Activated CD4-positive, alpha-beta T cell treated with anti-CD3 and anti-CD28 coated beads for 48 hours (primary cell): ENCODE measurements around the gene ABCF2.

Experiments used
- DNase-seq: peaks from one replicate; pipeline ENCODE4 v3.0.0-alpha.2; 2020

Gene ABCF2

DNA sequence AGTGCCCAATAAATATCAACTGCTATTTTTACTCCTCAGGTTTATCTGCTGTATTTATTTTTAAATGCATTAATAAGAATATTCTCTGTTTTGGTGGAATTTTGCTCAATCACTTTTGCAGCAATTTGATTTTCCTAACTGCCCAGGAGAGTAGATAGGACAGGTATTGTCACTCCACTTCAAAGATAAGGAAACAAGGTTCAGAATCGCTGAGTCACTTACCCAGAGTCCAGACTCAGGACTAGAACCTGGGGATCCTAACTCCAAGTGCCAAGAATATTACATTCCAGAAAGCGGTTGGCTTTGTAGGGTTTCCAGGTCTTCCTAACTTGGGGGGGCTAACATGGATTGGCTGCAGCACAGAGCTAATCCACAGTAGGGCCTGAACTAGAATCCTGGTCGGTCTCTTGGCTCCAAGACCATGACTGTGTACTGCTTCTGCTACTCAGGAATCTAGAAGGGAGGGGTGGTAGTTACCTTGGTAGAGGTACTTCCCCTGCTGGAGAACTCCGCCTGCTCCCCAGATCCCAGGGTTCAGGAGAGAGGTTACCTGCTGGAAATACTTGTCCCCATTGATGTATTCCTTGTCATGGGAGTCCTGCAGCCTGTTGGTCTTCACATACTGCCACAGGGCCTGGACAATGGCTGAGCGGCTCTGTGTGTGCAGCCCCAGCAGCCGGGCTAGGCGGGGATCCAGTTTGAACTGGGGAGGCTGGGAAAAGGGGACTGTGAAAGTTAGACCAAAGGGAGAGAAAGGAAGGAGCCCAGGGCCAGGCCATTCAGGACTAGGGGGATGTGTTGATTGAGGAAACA lies 14.1 kb upstream of the ABCF2 start:
- no peak for DNase-seq

DNA sequence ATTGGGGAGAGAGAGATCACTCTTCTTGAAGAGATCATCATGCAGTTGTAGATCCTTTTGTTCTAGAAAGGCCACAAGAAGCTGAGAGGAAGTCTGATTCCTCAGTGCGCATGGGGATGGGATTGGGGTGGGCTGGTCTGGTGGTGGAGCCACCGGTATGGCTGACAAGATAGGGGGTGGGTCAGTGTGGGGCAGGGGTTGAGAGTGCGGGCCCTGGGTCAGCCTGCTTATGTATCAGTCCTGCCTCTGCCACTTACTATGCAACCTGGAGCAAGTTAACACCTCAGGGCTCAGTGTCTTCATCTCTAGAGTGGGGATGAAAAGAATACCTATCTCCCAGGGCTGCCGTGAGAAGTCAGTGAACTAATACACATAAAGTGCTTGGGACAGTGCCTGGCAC lies 13.5 kb upstream of the ABCF2 start:
- DNase-seq: no peak

DNA sequence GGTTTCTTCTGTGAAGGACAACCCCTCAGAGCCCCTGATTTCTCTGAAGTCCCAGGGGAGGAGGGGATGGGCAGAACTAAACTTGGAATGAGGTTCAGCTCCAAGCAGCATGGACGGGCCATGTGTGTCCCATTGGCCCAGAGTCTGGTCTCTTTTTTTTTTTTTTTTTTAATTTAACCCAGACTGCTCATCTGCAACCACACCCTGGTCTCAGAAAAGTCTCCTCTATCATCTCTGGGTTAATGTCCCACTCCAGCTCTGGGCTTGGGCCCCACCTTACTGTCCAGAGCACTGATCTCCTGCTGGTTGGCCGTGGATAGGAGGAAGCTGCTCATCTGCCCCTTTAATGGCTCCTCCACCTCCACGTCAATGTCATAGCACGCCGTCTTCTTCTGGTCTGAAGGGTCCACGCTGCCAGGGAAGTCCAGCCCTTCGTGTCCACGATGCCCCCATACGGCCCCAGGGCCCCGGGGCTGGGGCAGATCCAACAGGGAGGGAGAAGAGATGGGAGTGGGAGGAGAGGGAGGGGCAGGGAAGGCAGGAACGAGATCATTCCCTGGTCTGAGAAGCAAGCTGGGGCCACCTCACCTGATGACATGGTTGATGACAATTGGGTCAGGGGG lies 12.9 kb upstream of the ABCF2 start:
- no peak for DNase-seq

DNA sequence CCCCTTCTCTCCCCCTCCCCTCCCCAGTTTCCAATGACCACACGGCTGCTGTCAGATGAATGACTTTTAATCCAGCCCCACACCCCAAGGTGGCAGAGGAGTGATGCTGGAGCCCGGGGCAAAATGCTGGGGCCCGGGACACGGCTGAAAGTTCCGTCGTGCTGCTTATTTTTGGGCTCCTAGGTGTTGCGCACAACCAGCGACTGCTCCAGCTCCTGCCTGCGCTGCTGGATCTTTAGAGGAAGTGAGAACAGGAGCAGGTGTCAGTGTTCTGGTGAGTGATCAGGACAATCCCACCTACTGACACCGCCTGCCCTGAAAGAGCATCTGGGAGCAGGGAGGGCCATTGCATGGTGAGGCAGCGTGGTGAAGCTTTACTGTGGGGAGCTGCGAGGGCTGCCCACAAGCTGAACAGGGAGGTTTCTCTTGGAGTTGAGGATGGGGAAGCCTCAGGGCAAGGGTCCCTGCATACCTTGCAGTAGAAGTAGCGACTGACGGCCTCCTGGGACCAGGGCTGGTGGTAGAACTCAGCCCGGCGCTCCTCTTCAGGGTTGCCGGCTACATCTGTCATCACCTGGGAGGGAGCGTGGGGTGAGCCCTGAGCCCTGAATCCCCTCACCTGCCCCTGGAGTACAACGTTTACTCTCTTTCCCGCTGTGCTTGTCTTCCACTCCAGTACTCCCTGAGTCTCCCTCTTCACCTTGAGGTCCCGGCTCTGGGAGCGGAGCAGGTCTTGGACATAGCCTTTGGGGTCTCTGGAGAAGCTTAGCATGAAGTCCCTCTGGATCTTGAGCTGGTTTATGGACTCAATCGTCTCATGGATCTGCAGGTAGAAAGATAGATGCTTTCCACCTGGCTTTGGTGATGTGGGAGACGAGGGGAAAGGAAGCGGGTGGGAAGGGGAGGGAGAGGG lies 12.2 kb upstream of the ABCF2 start:
- DNase-seq: no peak

DNA sequence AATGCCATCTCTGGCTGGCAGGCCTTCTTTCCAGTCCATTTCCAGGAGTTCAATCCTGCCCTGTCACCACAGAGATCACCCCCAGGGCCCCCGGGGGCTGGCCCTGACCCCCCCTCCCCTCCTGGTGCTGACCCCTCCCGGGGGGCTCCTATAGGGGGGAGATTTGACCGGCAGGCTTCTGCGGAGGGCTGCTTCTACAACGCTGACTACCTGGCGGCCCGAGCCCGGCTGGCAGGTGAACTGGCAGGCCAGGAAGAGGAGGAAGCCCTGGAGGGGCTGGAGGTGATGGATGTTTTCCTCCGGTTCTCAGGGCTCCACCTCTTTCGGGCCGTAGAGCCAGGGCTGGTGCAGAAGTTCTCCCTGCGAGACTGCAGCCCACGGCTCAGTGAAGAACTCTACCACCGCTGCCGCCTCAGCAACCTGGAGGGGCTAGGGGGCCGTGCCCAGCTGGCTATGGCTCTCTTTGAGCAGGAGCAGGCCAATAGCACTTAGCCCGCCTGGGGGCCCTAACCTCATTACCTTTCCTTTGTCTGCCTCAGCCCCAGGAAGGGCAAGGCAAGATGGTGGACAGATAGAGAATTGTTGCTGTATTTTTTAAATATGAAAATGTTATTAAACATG lies 11.3 kb upstream of the ABCF2 start:
- DNase-seq: no peak

DNA sequence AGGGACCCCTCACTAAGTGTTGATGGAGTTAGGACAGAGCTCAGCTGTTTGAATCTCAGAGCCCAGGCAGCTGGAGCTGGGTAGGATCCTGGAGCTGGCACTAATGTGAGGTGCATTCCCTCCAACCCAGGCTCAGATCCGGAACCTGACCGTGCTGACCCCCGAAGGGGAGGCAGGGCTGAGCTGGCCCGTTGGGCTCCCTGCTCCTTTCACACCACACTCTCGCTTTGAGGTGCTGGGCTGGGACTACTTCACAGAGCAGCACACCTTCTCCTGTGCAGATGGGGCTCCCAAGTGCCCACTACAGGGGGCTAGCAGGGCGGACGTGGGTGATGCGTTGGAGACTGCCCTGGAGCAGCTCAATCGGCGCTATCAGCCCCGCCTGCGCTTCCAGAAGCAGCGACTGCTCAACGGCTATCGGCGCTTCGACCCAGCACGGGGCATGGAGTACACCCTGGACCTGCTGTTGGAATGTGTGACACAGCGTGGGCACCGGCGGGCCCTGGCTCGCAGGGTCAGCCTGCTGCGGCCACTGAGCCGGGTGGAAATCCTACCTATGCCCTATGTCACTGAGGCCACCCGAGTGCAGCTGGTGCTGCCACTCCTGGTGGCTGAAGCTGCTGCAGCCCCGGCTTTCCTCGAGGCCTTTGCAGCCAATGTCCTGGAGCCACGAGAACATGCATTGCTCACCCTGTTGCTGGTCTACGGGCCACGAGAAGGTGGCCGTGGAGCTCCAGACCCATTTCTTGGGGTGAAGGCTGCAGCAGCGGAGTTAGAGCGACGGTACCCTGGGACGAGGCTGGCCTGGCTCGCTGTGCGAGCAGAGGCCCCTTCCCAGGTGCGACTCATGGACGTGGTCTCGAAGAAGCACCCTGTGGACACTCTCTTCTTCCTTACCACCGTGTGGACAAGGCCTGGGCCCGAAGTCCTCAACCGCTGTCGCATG lies 10.5 kb upstream of the ABCF2 start:
- no peak for DNase-seq

DNA sequence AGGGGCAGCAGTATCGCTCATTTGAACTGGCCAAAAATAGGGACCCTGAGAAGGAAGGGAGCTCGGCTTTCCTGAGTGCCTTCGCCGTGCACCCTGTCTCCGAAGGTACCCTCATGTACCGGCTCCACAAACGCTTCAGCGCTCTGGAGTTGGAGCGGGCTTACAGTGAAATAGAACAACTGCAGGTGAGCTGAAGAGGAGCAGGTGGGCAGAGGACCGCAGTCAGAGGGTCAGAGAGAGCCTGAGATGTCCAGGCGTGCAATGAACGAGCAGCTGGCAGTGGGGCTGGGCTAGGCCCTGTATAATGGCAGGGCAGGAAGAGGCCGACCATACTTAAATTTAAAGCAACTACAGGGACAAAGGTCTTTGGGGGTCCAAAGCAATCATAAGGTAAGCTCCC lies 9.4 kb upstream of the ABCF2 start:
- DNase-seq: no peak

DNA sequence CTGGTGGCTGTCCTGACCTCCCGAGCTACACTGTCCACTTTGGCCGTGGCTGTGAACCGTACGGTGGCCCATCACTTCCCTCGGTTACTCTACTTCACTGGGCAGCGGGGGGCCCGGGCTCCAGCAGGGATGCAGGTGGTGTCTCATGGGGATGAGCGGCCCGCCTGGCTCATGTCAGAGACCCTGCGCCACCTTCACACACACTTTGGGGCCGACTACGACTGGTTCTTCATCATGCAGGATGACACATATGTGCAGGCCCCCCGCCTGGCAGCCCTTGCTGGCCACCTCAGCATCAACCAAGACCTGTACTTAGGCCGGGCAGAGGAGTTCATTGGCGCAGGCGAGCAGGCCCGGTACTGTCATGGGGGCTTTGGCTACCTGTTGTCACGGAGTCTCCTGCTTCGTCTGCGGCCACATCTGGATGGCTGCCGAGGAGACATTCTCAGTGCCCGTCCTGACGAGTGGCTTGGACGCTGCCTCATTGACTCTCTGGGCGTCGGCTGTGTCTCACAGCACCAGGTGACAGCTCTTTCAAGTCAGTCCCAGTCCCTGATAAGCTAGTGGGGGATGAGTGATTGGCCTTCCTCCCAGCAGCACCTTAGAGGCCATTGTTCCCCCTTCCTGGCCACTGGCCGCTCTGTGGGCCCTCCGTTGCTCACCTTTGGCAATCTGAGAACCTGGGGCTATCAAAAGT lies 8.2 kb upstream of the ABCF2 start:
- DNase-seq: no peak

DNA sequence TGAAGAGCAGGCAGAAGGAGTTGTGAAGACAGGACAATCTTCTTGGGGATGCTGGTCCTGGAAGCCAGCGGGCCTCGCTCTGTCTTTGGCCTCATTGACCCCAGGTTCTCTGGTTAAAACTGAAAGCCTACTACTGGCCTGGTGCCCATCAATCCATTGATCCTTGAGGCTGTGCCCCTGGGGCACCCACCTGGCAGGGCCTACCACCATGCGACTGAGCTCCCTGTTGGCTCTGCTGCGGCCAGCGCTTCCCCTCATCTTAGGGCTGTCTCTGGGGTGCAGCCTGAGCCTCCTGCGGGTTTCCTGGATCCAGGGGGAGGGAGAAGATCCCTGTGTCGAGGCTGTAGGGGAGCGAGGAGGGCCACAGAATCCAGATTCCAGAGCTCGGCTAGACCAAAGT lies 6.8 kb upstream of the ABCF2 start:
- DNase-seq: no peak

DNA sequence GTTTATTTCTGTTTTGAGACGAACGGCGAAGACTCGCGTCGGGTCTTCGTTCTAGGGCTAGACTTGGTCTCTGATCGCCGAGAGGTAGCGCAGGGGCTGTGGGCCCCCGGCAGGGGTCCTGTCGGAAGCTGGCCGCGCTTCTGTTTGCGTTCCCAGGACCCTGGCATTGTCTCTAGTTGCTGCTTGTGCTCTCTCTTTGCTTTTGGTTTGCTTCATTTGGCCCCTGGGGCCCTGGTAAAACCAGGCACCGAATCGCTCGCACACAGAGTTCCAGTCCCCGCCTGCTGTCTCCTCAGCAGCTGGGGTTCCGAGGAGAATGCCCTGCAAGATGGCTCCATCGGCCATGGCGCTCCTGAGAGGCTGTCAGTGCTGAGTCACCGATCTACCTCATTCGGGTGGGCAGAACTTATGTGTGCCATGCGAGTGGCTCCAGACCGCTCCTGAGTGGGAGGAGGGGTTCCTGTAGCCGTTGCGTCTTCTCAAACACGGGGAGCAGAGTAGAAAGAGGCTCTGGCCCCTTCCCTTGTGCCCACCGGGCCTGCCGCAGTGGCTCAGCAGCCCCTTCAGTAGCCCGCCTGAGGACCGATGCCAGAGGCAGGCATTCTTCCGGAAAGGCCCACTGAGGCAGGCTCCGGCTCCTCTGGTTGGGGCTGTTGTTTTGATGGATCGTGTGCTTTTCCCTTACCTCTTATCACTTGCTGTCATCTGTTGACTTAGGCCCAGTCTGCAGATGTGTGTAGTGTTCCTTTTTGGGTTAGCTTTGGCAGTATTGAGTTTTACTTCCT lies 6.1 kb upstream of the ABCF2 start:
- DNase-seq: peak; percentile 86

DNA sequence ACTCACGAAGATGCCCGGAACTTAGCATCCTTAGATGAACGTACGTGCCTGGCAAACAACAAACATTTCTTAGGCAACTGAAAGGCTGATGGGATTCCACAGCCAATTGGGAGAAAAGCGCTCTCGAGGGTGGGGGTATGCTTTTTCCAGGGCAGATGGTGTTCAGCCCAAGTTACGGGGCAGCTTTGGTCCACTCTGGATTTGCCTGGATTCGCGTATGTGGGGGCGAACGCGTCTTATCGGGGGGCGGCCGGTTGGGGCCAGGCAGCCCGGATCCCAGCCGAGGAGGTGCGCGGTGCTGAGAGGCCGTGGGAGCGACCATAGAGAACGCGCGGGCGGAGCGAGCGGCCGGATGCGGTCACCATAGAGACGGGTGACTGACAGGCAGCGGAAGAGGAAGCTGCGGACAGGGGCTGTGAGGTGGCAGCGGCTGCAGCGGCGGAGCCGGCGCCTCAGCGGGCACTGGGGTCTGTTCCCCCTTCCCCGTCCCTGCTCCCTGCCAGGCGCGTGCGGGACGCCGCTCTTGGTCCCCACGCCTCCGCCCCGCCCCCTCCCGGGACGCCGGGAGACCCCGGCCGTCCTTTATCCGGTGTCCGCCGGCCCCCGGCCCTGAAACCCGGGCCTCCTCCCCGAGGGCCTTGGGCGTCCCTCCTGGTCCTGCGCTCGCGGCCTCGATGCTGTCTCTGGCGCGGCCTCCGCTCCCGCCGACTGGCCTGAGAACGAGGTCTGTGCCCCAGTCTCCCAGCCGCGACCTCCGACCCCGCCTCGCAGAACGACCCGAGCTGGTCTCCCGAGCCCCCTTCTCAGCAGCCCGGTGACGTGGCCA lies 5.3 kb upstream of the ABCF2 start, which contains the start of gene CHPF2:
Gene CHPF2 (plus strand): TSS at position 393 of the 826 bp plus-strand sequence. CDS start 1,529 bp downstream, outside the sequence.
- DNase-seq: peak; percentile 94

DNA sequence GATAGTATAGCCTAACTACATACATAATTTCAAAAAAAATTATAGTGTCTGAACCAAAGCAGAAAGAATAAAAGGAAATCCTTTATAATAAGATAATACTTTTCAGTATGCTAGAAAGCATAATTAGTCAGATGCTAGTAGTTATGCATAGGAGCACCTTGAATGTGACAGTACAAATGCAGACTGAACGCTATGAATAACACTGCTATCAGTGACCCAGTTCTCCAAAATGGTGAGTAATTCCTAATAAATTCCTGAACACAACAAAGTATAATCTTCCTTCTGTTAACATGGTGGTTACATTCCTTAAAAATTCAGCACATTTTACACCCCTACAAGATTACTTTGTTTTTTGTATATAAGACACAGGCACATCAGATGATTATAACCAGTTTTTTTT lies 4.1 kb upstream of the ABCF2 start:
- no peak for DNase-seq

DNA sequence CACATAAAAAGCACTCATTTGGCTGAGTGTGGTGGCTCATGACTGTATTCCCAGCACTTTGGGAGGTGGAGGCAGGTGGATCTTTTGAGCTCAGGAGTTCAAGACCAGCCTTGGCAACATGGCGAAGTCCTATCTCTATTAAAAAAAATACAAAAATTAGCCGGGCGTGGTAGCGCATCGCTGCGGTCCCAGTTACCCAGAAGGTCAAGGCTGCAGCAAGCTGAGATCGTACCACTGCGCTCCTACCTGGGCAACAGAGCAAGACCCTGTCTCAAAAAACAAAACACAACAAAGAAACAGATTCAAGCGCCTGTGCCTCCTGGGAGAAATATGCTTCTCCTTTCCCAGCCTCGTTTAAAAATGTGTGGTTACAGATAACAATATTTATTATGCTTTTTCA lies 2.2 kb upstream of the ABCF2 start:
- no peak for DNase-seq

DNA sequence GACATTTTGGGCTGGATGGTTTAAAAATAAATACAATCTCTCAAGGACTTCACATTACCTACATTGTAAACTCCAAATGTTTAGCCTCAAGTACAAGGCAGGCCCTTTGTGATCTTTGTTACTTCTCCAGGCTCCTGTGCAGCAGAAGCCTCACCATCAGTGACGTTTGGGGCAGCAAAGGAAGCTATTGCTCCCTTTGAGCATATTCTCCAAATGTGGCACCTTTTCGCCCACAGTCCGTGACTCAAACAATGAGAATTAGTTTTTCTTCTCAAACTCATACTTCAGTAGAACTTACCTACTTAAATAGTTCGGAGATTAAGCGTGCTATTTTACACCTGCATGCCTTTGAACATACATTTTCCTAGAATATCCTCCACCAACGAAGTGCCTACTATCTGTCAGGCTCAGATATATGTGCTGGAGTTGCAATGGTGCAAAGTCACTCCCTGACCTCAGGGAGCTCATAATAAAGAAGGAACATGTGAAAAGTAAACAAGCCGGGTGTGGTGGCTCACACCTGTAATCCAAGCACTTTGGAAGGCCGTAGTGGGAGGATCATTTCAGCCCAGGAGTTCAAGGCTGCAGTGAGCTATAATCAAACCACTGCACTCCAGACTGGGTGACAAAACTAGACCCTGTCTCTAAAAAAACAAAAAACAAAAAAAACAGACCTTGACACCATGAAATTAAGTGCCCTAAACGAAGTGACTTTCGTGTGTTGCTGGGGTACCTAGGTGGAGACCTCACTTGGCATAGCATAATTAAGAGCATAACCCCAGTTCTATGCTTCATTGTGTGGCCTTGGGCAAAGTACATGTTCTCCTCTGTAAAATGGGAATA lies 1.2 kb upstream of the ABCF2 start:
- no peak for DNase-seq

DNA sequence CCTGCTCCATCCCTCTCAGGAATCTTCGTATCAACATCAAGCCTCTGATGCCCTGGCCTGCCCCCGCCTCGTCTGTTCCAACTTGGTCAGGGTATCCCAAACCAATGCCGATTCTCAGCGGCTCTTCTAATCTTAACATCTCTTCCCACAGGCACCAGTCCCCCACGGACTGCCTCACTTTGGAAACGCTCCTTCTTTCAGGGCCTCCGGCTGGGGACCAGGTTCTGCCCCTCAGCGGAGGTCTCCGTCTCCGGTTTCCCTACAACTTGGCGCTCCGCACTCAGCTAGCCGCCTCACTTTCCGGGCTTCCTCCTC lies 488 bp downstream of the ABCF2 start:
- DNase-seq: no peak

DNA sequence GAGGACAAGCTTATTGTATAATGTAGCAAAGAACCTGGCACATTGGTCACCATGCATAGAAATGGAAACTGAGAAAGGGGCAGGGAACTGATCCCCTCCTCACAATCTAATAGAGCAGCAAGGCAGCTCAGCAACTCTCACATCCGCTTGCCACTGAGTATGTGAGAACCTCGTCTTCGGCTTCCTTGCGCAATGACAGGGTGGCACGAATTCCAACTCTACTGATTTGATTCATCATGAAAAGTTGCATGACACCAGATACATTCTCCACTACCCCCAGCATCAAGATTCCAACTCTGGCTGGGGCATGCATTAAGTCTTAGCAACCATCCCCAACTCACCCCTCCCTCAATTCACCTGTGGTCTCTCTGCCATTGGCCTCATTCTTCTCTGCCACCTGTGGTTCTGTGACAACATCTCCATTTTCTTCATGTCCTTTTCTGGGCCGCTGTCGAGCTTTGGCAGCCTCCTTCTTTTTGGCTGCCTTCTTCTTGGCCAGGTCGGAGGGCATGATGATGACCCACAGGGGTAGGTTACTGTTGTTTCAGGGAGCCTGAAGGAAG lies 976 bp downstream of the ABCF2 start:
- no peak for DNase-seq

DNA sequence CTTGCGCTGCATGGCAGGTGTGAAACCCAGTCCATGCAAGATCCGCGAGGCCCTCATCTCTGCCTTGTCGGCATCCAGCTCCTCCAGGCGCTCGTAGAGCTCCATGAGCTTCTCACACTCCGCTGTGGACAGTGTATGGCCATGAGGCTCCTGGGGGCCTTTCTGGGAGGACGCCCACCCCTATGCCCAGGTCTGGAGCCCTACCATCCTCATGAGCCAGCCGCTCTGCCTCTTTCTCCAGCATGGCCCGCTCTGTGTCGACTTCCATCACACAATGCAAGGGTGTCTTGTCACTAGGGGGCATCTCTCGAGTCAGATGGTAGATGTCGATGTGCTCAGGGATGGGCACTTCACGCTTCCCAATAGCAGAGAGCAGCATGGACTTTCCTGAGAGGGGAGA lies 3.3 kb downstream of the ABCF2 start:
- DNase-seq: no peak

DNA sequence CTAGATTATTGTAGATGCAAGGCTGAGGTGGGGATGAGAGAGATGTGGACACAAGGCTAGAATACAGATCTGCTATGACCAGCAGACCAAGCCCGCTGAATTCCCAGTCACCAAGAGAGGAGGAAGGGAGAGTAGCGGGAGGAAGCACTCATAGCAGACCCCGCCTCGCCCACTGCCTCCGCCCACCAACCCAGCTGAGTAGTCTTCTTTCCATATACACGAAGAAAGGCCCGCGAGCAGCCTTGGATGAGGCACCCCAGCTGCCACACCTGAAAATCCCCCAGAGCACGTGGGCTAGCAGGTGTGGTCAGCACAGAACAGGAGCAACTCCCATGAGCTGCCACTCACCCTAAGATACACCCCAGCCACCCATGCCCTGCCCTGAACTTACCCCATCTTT lies 8.8 kb downstream of the ABCF2 start:
- no peak for DNase-seq
